DOHH2 (cell line): ENCODE results near the gene CYP2J2.

ENCODE experiments used
- H3F3A ChIP-seq: fragments of 200-600 bp; sonication (generic), shearing (Covaris generic); 2 replicates; pipeline ENCODE4 v1.6.0; 2016; ENCODE audit warnings: antibody characterized with exemption, mild to moderate bottlenecking; ENCODE audit not compliant: control insufficient read depth, insufficient read depth
- H3K27ac ChIP-seq: fragments of 200-600 bp; sonication (generic); 2 replicates; pipeline ENCODE4 v1.5.1; 2014; ENCODE audit warnings: low read depth, mild to moderate bottlenecking, low read length, moderate library complexity
- H3K27me3 ChIP-seq: fragments of 200-600 bp; sonication (generic); 2 replicates; pipeline ENCODE4 v1.6.1; 2014; ENCODE audit warnings: mild to moderate bottlenecking, low read length, mixed read lengths; ENCODE audit not compliant: control insufficient read depth
- H3K36me3 ChIP-seq: fragments of 200-600 bp; sonication (generic); 2 replicates; pipeline ENCODE4 v1.6.1; 2014; ENCODE audit warnings: mild to moderate bottlenecking, low read length, moderate library complexity, mixed read lengths; ENCODE audit not compliant: control insufficient read depth
- H3K4me1 ChIP-seq: fragments of 200-600 bp; sonication (generic); 2 replicates; pipeline ENCODE4 v1.6.1; 2014; ENCODE audit warnings: mild to moderate bottlenecking, low read length, mixed read lengths; ENCODE audit not compliant: control insufficient read depth
- H3K4me2 ChIP-seq: fragments of 200-600 bp; sonication (generic); 2 replicates; pipeline ENCODE4 v1.6.0; 2014; ENCODE audit warnings: mild to moderate bottlenecking, low read length, moderate library complexity
- H3K4me3 ChIP-seq: fragments of 200-600 bp; sonication (generic); 2 replicates; pipeline ENCODE4 v1.5.1; 2014; ENCODE audit warnings: mild to moderate bottlenecking, low read length, mixed read lengths
- H3K79me2 ChIP-seq: fragments of 200-600 bp; sonication (generic); 2 replicates; pipeline ENCODE4 v1.6.1; 2014; ENCODE audit warnings: mild to moderate bottlenecking, low read length, mixed read lengths; ENCODE audit not compliant: control insufficient read depth
- H3K9me2 ChIP-seq: fragments of 200-600 bp; sonication (generic); replicated peaks from 2 replicates; pipeline ENCODE4 v1.6.1; 2014; ENCODE audit warnings: mild to moderate bottlenecking, low read length, mixed read lengths; ENCODE audit not compliant: control insufficient read depth
- H3K9me3 ChIP-seq: fragments of 200-600 bp; sonication (generic); 2 replicates; pipeline ENCODE4 v1.6.1; 2014; ENCODE audit warnings: antibody characterized with exemption, low read length, mixed read lengths; ENCODE audit not compliant: control insufficient read depth, insufficient read depth
- H4K20me1 ChIP-seq: fragments of 200-600 bp; sonication (generic); 2 replicates; pipeline ENCODE4 v1.6.0; 2014; ENCODE audit warnings: low read depth, mild to moderate bottlenecking, antibody characterized with exemption, low read length, moderate library complexity; ENCODE audit not compliant: control insufficient read depth, insufficient read depth
- CTCF ChIP-seq: fragments of 200-600 bp; sonication (generic); IDR thresholded peaks from one replicate; pipeline ENCODE4 v1.5.1; 2014; ENCODE audit warnings: antibody characterized with exemption, mild to moderate bottlenecking, low read depth, low read length; ENCODE audit not compliant: poor library complexity, severe bottlenecking
- EZH2phosphoT487 ChIP-seq: fragments of 200-600 bp; sonication (generic); IDR thresholded peaks from 2 replicates; pipeline ENCODE4 v1.6.1; 2017; ENCODE audit warnings: borderline replicate concordance, mild to moderate bottlenecking, antibody characterized with exemption, low read length, moderate library complexity, mixed read lengths

Gene CYP2J2

GRCh38 chr1:59885160-59885832 lies 41.3 kb downstream of the CYP2J2 start:
- Histone ChIP-seq H3K4me1 (no peaks in the 10 kb centered on the region), H3K27me3 (no peaks in the 10 kb centered on the region), H3K36me3 (no peaks in the 10 kb centered on the region), H4K20me1 (no peaks in the 10 kb centered on the region), H3K4me2 (no peak overlapping the region), H3F3A (no peaks in the 10 kb centered on the region), H3K9me3 (no peaks in the 10 kb centered on the region), H3K27ac (no peak overlapping the region), H3K9me2 (no peaks in the 10 kb centered on the region), H3K4me3 (no peak overlapping the region), H3K79me2 (no peaks in the 10 kb centered on the region)
- TF ChIP-seq CTCF: no peak
- no peak for TF ChIP-seq EZH2phosphoT487

GRCh38 chr1:59880735-59881134 lies 45.8 kb downstream of the CYP2J2 start:
- Histone ChIP-seq H3K27ac (no peak overlapping the region), H3K4me1 (no peaks in the 10 kb centered on the region), H3K36me3 (no peaks in the 10 kb centered on the region), H3K27me3 (no peaks in the 10 kb centered on the region), H3K4me3 (no peak overlapping the region), H3F3A (no peaks in the 10 kb centered on the region), H4K20me1 (no peaks in the 10 kb centered on the region), H3K9me3 (no peaks in the 10 kb centered on the region), H3K9me2 (no peaks in the 10 kb centered on the region), H3K79me2 (no peaks in the 10 kb centered on the region), H3K4me2 (no peak overlapping the region)
- no peak for TF ChIP-seq EZH2phosphoT487
- no peak for TF ChIP-seq CTCF

- Histone ChIP-seq H3K27me3 (no peaks in the 10 kb centered on the region), H4K20me1 (no peaks in the 10 kb centered on the region), H3K36me3 (no peaks in the 10 kb centered on the region), H3K9me3 (no peaks in the 10 kb centered on the region), H3F3A (no peaks in the 10 kb centered on the region), H3K4me2 (no peak overlapping the region), H3K4me1 (no peaks in the 10 kb centered on the region), H3K79me2 (no peaks in the 10 kb centered on the region), H3K27ac (no peak overlapping the region), H3K4me3 (no peak overlapping the region), H3K9me2 (no peaks in the 10 kb centered on the region)
- TF ChIP-seq EZH2phosphoT487: no peak
- TF ChIP-seq CTCF: no peak
Measured at GRCh38 chr1:59879996-59880505, 46.5 kb downstream of the CYP2J2 start.
